PFSK-1 (cell line): Measurements from ENCODE around the gene PPP2R5B.

ENCODE experiments used
- POLR2AphosphoS5 ChIP-seq: IDR thresholded peaks from 2 replicates; pipeline ENCODE4 v1.6.1; 2012; ENCODE audit warnings: low read depth, mild to moderate bottlenecking, control low read depth, low read length, moderate library complexity
- TAF1 ChIP-seq: IDR thresholded peaks from 2 replicates; pipeline ENCODE4 v1.6.1; 2012; ENCODE audit warnings: low read length, control low read depth, borderline replicate concordance; ENCODE audit not compliant: insufficient read depth
- TF ChIP-seq, protein P1 (sequence below), 2 experiments: IDR thresholded peaks; 2 replicates each; pipeline versions ENCODE4 v1.6.1 to v1.8.0; 2011 to 2012; ENCODE audit warnings: low read depth in 2 of 2, low read length in 2 of 2, control low read depth in 1 of 2, inconsistent platforms in 1 of 2, mild to moderate bottlenecking in 1 of 2, moderate library complexity in 1 of 2; ENCODE audit not compliant: insufficient read depth in 1 of 2

DNA sequence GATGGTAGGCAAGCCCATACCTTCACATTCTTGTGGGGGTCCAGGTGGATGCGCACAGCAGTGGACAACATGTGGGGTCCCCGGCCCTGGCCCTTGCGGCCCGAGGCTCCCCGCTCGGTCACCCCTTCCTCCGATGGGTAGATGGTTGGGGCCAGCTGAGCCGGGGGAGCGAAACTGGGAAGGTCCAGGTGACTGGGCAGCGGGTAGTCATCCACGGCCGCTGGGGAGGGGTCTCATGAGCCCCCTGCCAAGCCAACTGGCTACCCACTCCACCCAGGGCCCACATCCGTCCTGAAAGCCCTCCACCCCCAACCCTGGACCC is 18.2 kb upstream of the PPP2R5B start:
- no peak for TF ChIP-seq POLR2AphosphoS5
- TF ChIP-seq, protein P1, sequence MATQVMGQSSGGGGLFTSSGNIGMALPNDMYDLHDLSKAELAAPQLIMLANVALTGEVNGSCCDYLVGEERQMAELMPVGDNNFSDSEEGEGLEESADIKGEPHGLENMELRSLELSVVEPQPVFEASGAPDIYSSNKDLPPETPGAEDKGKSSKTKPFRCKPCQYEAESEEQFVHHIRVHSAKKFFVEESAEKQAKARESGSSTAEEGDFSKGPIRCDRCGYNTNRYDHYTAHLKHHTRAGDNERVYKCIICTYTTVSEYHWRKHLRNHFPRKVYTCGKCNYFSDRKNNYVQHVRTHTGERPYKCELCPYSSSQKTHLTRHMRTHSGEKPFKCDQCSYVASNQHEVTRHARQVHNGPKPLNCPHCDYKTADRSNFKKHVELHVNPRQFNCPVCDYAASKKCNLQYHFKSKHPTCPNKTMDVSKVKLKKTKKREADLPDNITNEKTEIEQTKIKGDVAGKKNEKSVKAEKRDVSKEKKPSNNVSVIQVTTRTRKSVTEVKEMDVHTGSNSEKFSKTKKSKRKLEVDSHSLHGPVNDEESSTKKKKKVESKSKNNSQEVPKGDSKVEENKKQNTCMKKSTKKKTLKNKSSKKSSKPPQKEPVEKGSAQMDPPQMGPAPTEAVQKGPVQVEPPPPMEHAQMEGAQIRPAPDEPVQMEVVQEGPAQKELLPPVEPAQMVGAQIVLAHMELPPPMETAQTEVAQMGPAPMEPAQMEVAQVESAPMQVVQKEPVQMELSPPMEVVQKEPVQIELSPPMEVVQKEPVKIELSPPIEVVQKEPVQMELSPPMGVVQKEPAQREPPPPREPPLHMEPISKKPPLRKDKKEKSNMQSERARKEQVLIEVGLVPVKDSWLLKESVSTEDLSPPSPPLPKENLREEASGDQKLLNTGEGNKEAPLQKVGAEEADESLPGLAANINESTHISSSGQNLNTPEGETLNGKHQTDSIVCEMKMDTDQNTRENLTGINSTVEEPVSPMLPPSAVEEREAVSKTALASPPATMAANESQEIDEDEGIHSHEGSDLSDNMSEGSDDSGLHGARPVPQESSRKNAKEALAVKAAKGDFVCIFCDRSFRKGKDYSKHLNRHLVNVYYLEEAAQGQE (IDR thresholded peaks at IDR 0.05; ENCODE audit: insufficient read depth in 1 of 2, low read depth in 2 of 2, low read length in 2 of 2), result no peak
- TF ChIP-seq TAF1, result no peak
